Measurements from ENCODE around the gene SOBP.

SOBP gene

GRCh38 chr6:107485157-107485556, 4.8 kb upstream of the SOBP start:
- in situ Hi-C loops (cut with HindIII; ENCODE audit: low sequenced_read_pairs), result no loop called here

DNA sequence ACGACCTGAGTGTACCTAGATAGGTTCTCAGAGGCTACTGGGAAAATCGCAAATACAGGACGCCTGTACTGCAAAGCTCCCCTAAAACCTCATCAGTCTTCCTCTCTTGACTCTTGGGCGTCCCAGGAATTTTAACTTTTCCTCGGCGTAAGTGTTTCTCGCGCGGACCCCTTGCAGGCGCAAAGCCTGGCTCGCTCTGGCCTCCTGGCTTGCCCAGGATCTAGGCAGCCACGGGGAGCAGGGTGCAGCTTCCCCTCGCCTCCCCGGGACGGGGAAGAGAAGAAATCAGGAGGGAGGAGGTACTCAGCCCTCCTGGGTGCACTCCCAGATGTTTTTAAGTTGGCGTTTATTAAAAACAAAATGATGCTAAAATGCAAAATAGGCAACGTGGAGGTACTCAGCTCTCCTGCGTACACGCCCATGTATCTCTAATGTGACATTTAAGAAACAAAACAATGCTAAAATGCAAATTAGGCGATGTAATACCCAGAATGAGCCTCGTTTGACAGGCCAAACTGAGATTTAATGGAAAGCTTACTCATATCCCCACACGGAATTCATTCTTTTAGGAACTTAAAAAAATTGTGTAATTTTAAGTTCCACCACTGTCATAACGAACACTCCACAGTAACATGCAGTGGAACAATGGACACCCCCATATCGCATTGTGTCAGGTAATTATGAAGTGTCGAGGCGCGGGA, 1.6 kb upstream of the SOBP start:
- in situ Hi-C loops (cut with HindIII; ENCODE audit: low sequenced_read_pairs), result no loop called here

- in situ Hi-C loops (cut with HindIII; ENCODE audit: low sequenced_read_pairs), result no loop called here
These were observed 862 bp upstream of the SOBP start for GRCh38 chr6:107488875-107489635.

DNA sequence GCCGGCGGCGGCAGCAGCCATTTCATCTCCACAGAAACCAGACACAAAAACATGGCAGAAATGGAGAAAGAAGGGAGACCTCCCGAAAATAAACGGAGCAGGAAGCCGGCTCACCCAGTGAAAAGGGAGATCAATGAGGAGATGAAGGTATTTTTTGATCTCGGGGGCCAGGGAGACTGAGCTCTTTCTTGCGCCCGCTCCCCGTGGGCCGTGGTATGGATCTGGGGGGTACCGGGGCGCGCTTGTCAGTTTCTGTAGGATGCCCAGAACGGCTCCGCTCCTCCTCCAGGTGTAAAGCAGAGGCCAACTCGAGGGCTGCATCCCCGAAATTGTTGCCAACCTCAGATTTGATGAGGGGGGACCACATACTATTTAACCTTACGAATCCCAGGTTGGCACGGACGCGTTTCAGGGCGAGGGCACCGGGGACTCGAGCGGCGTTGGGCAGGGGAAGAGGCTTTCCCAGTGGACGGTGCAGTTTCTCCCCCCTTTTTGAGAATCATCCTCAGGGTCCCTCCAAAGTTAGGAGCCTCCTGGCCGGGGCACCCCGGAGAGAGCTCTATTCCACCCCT, 735 bp downstream of the SOBP start:
- in situ Hi-C loops (cut with HindIII; ENCODE audit: low sequenced_read_pairs), result no loop called here

DNA sequence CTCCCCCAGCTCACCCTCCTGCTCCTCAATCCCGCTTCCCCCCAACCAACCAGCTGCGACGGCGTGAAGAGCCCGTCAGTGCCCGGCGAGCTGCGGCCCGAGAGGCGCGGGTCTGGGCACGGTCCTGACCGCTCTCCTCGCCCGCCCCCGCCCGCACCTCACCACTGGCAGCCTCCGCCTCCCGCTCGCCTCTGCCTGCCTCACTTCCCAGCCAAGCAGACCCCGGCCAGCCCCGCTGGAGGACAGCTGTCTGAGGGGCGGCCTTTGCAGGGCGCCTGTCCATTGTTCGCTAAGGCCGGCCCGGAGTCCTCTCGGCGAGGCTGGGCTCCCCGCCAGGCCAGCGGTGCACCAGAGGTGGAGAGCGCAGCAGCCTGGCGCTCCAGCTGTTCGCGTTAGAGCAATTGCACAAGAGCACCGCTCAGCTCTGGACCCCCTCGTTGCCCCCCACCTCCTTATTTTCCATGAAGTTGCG, 1.3 kb downstream of the SOBP start:
- in situ Hi-C loops (cut with HindIII; ENCODE audit: low sequenced_read_pairs), result no loop called here

DNA sequence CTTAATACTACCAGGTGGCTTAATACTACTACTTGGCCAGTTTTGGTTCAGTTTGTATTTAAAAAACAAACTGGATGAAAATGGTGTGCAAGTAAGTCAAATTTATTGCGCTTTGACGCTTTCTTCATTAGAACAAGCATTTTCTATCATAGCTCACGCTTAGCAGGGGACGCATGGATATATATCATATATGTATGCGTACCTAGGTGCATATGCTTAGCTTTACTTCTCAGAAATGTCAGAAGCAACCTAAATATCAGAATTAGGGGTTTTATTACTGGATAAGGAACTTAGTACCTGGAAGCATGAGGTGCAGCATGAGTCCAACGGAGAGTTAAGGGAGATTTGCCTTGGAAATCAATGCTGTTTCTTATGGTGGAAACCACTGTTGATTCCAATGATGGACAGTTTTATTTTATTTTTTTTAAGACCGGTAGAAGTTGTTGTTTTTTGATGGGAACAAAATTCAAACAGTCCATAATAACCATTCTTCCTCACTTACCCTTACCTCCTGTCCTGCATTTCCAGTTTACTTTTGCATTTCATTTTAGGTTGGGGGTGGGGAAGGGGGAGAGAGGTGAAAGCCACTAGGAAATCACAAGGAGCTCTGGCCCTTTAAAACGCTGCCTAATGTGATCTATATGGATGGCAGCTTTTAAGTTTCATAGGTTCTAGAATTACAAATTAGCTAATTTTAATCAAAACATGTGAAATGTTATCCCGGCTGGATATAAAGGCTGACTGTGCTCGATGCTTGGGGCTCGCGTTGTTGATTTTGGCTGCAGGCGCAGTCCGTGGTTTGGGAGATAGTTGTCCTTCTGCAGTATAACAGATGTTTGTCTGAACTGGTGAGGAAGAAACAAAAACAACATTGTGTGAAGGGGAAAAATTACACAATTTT, 2.1 kb downstream of the SOBP start:
- in situ Hi-C loops (cut with HindIII; ENCODE audit: low sequenced_read_pairs), result no loop called here

DNA sequence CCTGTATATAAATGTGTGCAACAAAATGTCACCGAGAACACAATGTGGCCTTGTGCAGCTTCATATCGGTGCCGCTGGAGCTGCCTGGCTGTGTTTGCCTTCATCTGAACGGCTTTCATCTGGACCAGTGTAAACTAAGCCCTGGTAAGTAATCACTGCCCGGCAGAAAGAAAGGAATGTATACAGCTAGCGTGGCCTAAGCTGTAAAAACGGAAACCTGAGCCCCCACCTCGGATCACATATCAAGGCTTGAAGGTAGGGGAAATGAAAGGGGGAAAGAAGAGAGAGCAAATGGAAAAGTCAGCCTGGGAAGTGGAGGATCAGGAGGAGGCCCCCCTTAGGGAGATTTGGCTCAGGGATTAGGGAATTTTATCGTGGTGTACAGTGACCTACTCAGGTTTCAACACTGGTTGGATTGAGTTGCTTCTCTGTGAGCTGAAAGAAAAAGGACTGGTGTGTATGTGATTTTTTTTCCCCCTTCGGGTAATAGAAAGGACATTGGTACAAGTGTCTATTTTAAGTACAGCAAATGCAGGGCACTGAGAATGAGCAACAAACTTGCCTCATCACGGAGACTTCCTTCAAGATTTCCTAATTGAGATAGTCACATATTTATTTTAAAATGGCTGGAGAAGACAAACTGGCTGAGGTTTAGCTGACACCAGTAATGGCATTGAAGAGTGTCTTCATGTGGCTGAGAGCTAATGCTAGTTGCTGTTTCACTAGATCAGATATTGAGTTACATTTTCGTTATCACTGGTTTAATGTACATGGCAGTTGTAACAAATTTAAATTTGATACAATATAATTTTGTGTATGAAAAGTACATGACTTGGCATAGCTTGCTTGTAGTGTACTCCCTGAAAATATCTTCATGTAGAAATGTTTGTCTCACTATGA, 3.5 kb downstream of the SOBP start:
- in situ Hi-C loops (cut with HindIII; ENCODE audit: low sequenced_read_pairs), result no loop called here

DNA sequence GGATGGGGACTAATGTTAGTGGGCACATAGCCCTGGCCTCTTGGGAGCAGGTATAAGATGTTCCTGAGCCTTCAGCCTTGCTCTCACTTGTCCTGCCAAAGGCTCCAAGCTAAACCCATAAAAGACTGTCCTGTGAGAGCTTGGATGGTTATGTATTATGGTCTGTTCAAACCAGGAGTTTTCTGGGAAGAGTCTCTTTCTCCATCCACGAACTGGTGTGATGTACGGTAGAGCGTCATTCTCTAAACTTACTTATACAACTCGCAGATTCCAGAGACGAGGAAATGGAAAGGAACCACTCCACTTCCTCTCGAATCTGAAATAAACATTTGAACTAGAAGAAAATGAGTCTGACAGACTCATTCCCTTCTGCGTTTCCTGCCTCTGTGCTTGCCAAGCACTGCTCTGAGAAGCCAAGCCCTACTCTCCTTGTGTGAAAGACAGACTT, 5.3 kb downstream of the SOBP start:
- in situ Hi-C loops (cut with HindIII; ENCODE audit: low sequenced_read_pairs), result no loop called here

GRCh38 chr6:107495971-107496370, 6.1 kb downstream of the SOBP start:
- in situ Hi-C loops (cut with HindIII; ENCODE audit: low sequenced_read_pairs), result no loop called here

DNA sequence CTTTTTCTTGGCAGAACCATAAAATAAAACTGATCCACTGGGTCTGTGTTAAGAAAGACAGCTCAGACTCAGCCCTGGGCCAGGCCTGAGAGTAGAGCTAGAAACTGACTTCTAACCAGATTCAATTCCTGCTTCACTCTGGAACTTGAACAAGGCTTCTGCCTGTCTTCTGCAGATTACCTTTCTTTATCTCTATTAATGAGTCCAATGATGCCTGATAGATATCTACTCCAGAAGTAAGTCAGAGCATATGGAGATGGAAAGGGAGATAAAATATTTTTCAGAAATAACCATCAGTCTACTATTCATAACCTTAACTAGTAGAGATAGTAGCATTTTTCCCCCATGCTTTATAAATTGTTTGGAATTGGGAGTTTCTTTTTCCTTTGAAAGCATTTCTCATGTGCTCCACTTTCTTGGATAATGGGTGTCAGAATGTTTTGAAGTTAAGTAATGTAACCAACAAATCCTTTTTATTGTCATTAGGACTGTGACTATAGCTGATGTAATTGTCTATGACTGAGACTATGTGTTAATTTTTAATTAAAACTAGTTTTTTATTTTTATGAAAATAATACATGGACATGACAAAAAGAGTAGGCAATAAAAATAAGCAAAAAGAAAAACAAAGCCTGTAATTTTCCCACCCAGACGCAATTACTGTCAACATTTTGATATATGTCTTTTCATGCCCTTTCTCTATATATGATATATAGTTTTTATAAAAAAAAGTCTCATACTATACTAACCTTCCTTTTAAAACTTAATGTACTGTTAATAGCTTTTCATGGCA, 7.2 kb downstream of the SOBP start:
- in situ Hi-C loops (cut with HindIII; ENCODE audit: low sequenced_read_pairs), result no loop called here

- in situ Hi-C loops (cut with HindIII; ENCODE audit: low sequenced_read_pairs), result no loop called here
These were observed 14.5 kb downstream of the SOBP start for GRCh38 chr6:107504270-107505026.

DNA sequence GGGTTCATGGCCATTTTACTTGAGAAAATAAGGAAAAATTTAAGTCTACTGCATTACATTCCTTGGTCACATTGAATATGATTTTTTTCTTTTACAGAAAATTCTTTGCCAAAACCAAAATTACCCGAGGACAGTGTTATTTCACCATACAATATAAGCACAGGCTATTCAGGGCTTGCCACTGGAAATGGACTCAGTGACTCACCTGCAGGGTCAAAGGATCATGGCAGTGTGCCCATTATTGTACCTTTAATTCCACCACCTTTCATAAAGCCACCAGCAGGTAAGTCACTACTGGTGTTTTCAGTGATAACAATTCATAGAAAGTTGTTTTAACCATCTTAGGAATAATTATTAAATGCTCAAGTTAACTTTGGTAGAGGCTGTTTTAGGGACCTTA, 16.2 kb downstream of the SOBP start:
- in situ Hi-C loops (cut with HindIII; ENCODE audit: low sequenced_read_pairs), result no loop called here

DNA sequence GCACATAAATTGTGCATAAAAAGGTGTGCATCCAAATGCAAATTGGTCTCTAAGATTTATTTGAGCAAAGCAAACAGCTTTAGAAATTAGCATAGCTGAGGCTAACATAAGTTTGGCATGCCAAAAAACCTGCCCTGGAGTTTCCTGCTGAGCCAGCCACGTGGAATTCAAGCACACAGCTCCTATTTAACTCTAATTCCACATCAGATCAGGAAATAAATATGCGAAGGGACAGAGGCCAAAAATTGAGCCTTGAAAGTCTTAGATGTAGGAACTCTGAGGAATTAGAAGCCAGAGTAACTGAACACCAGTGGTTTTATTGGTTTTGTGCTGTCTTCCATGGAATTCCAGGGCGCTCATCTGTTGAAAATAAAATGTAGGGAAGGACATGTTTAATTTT, 19.6 kb downstream of the SOBP start:
- in situ Hi-C loops (cut with HindIII; ENCODE audit: low sequenced_read_pairs), result no loop called here

DNA sequence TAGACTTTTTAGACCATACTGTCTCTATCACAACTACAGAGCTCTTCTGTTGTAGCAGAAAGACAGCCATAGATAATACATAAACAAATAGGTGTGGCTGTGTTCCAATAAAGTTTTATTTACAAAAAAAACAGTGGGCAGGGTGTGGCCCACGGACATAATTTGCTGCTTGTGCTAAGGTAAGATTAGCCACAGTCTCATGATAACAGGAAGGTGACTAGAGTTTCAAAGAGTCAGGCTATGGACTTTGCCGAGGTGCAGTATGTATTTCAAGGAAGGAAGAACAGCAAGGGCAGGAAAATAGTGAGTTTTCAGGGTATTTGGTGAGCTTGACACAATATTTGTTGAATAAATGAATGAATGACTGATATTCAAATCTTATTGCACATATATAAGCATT, 20.2 kb downstream of the SOBP start:
- in situ Hi-C loops (cut with HindIII; ENCODE audit: low sequenced_read_pairs), result no loop called here

GRCh38 chr6:107511511-107511993, 21.6 kb downstream of the SOBP start:
- in situ Hi-C loops (cut with HindIII; ENCODE audit: low sequenced_read_pairs), result no loop called here

- in situ Hi-C loops (cut with HindIII; ENCODE audit: low sequenced_read_pairs), result no loop called here
These were observed 23.3 kb downstream of the SOBP start for GRCh38 chr6:107513214-107513613.

DNA sequence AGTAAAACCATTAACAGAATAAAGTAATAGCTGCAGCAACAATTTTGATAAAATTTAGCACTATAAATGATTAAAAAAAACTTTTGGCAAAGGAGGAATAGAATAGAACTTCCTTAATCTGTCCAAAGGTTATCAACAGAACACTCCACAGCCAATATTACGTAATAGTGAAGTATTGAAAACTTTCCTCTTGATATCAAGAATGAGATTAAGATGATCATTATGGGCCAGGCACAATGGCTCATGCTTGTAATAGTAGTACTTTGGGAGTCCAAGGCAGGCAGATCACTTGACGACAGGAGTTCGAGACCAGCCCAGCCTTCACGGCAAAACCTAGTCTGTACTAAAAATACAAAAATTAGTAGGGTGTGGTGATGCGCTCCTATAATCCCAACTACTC, 26.0 kb downstream of the SOBP start:
- in situ Hi-C loops (cut with HindIII; ENCODE audit: low sequenced_read_pairs), result no loop called here

- in situ Hi-C loops (cut with HindIII; ENCODE audit: low sequenced_read_pairs), result no loop called here
These were observed 27.4 kb downstream of the SOBP start for GRCh38 chr6:107517274-107517673.

All from DLD1 (cell line).